GM12878 (cell line): ENCODE results near the gene ZFTA. TPM values are rescaled to one million over a fixed set of nuclear protein-coding genes. Genes with fewer than 3 reads are reported as not detected.

Source experiments
- ATAC-seq: fragments of 200-7000 bp; cut with Tn5 transposase; 3 replicates; pipeline ENCODE4 v1.9.1; 2020; ENCODE audit warnings: mild to moderate bottlenecking, moderate library complexity
- BruUV-seq: library from RNA; stranded (reverse); fragments of 400-500 nt; replicated peaks from 2 replicates; lab custom pipeline; 2021; lab: Mats Ljungman, UMichigan
- CTCF ChIA-PET: fragments of 300-600 bp; sonication (Branson Sonifier 250); formaldehyde crosslinking; extraction: SDS; loops from one replicate; lab custom pipeline; 2021; ENCODE audit warnings: inconsistent platforms; lab: Yijun Ruan, JAX
- POLR2A ChIA-PET: fragments of 350-600 bp; formaldehyde crosslinking; extraction: SDS; loops from one replicate; lab custom pipeline; 2021; ENCODE audit warnings: inconsistent platforms; lab: Charles Lee
- RAD21 ChIA-PET: fragments of 300-600 bp; sonication (Branson Sonifier 250); formaldehyde crosslinking; loops from one replicate; lab custom pipeline; 2023; ENCODE audit warnings: antibody characterized with exemption; ENCODE audit not compliant: unreplicated experiment; lab: Charles Lee
- SMC1A ChIA-PET: fragments of 300-600 bp; sonication (Branson Sonifier 250); formaldehyde crosslinking; loops from one replicate; lab custom pipeline; 2023; ENCODE audit not compliant: unreplicated experiment, uncharacterized antibody; lab: Charles Lee
- DNase-seq: peaks from one replicate; pipeline ENCODE4 v3.0.0-alpha.2; 2011; ENCODE audit warnings: low read depth, low spot score
- FAIRE-seq: peaks from 3 replicates; lab custom pipeline; 2011; peaks lifted over from hg19 to GRCh38; lab: Jason Lieb, UNC
- H2AFZ ChIP-seq: 2 replicates; pipeline ENCODE4 v1.6.0; 2011; ENCODE audit warnings: low read depth, low read length, control low read depth; ENCODE audit not compliant: control insufficient read depth
- H3K27ac ChIP-seq: 2 replicates; pipeline ENCODE4 v1.5.1; 2011; ENCODE audit warnings: control low read depth; ENCODE audit not compliant: control insufficient read depth, insufficient read depth
- H3K27me3 ChIP-seq, 2 experiments: replicated peaks in 1 of 2; 2 replicates each; pipeline versions ENCODE4 v1.6.0 to v1.6.1; 2011; ENCODE audit warnings: low read length in 1 of 2; ENCODE audit not compliant: control insufficient read depth in 2 of 2, insufficient read depth in 2 of 2
- H3K36me3 ChIP-seq, 2 experiments: 2 replicates each; pipeline ENCODE4 v1.5.1; 2011; ENCODE audit warnings: low read length in 1 of 2; ENCODE audit not compliant: control insufficient read depth in 2 of 2, insufficient read depth in 2 of 2
- H3K4me1 ChIP-seq: 2 replicates; pipeline ENCODE4 v1.6.1; 2011; ENCODE audit warnings: mild to moderate bottlenecking, low read length, moderate library complexity, mixed read lengths; ENCODE audit not compliant: control insufficient read depth, insufficient read depth
- H3K4me2 ChIP-seq: 2 replicates; pipeline ENCODE4 v1.6.0; 2011; ENCODE audit warnings: control low read depth; ENCODE audit not compliant: control insufficient read depth, insufficient read depth
- H3K4me3 ChIP-seq: fragments of 200-600 bp; sonication (generic); 2 replicates; pipeline ENCODE4 v1.5.1; 2016
- H3K79me2 ChIP-seq: 2 replicates; pipeline ENCODE4 v1.6.0; 2011; ENCODE audit warnings: low read length; ENCODE audit not compliant: control insufficient read depth, insufficient read depth
- H3K9ac ChIP-seq: 2 replicates; pipeline ENCODE4 v1.8.0; 2011; ENCODE audit warnings: low read length, control low read depth, mixed read lengths; ENCODE audit not compliant: control insufficient read depth, insufficient read depth
- H3K9me3 ChIP-seq: replicated peaks from 3 replicates; pipeline ENCODE4 v1.5.1; 2011; ENCODE audit warnings: mild to moderate bottlenecking, low read length; ENCODE audit not compliant: control insufficient read depth, insufficient read depth
- H4K20me1 ChIP-seq: 2 replicates; pipeline ENCODE4 v1.6.0; 2011; ENCODE audit not compliant: control insufficient read depth, insufficient read depth
- CREB1 ChIP-seq: IDR thresholded peaks from 2 replicates; pipeline ENCODE4 v1.6.1; 2012; ENCODE audit warnings: low read depth, mild to moderate bottlenecking, inconsistent platforms
- HDAC2 ChIP-seq: fragments of 200-600 bp; sonication (generic); IDR thresholded peaks from 2 replicates; pipeline ENCODE4 v1.6.1; 2017
- JUND ChIP-seq: IDR thresholded peaks from 2 replicates; pipeline ENCODE4 v1.6.1; 2012; ENCODE audit warnings: low read depth, mild to moderate bottlenecking, low read length, improper control_type of control experiment, moderate library complexity
- NR2C1 ChIP-seq: fragments of 450-650 bp; IDR thresholded peaks from 2 replicates; pipeline ENCODE4 v1.6.1; 2017; ENCODE audit warnings: antibody characterized with exemption, mild to moderate bottlenecking, moderate library complexity
- PAX8 ChIP-seq: fragments of 450-650 bp; IDR thresholded peaks from 2 replicates; pipeline ENCODE4 v1.6.1; 2017; ENCODE audit warnings: mild to moderate bottlenecking, moderate library complexity
- PML ChIP-seq: IDR thresholded peaks from 2 replicates; pipeline ENCODE4 v1.6.1; 2012; ENCODE audit warnings: low read length, inconsistent platforms
- RB1 ChIP-seq: fragments of 450-650 bp; formaldehyde crosslinking; IDR thresholded peaks from 2 replicates; pipeline ENCODE4 v1.6.1; 2017; ENCODE audit warnings: mild to moderate bottlenecking, borderline replicate concordance
- SP1 ChIP-seq: IDR thresholded peaks from one replicate; pipeline ENCODE4 v1.6.1; 2011; ENCODE audit warnings: low read depth, low read length
- TAF1 ChIP-seq: IDR thresholded peaks from 2 replicates; pipeline ENCODE4 v1.6.1; 2011; ENCODE audit warnings: mild to moderate bottlenecking, low read depth, low read length, borderline replicate concordance
- WGBS: methylation state at CpG from one replicate; pipeline ENCODE4 v1.1.6; 2016; ENCODE audit warnings: low lambda C conversion rate; ENCODE audit not compliant: insufficient replicate concordance, insufficient coverage; ENCODE audit errors: missing lambda C conversion rate; 5-methylcytosine and 5-hydroxymethylcytosine counted together
- in situ Hi-C: fragments of 300-500 bp; cut with MboI; formaldehyde crosslinking; loops from 9 replicates; pipeline ENCODE4 v1.14.3; 2018; ENCODE audit warnings: mixed read lengths
- intact Hi-C: fragments of 100-400 bp; cut with micrococcal nuclease; formaldehyde crosslinking; loops from one replicate; pipeline ENCODE4 v1.14.2; 2022; ENCODE audit not compliant: unreplicated experiment
- polyA plus RNA-seq, 11 experiments: library from polyadenylated mRNA; depleted of rRNA in 4 of 11; unstranded in 6 of 11; stranded (reverse) in 5 of 11; fragments of >200 nt; fragmentation: Nextera tagmentation in 4 of 11; fragmentation: Illumina TruSeq in 1 of 11; extraction: Ambion mirVana in 4 of 11; extraction: Trizol in 1 of 11; gene quantifications; 1 replicate in 1 of 11; 2 replicates in 10 of 11; pipeline versions ENCODE4 v1.2.1 to v1.2.3, GENCODE V29; 2011 to 2016; ENCODE audit warnings: inconsistent platforms in 2 of 11, missing spikeins in 2 of 11, low read depth in 1 of 11
- total RNA-seq, 4 experiments: library from RNA; depleted of rRNA in 3 of 4; stranded (reverse); fragments of >200 nt in 3 of 4; fragmentation: Illumina TruSeq in 1 of 4; extraction: Trizol in 1 of 4; gene quantifications; 2 replicates each; pipeline versions ENCODE4 v1.2.1 to v1.2.3, GENCODE V29; 2013 to 2021

ZFTA gene
- total and polyA plus RNA-seq, 10 of the 15 experiments (the other 5 are each of a cell fraction or from before 2014, with no cell fraction given), result 0.39 to 7.9 (median 2.2) TPM

DNA sequence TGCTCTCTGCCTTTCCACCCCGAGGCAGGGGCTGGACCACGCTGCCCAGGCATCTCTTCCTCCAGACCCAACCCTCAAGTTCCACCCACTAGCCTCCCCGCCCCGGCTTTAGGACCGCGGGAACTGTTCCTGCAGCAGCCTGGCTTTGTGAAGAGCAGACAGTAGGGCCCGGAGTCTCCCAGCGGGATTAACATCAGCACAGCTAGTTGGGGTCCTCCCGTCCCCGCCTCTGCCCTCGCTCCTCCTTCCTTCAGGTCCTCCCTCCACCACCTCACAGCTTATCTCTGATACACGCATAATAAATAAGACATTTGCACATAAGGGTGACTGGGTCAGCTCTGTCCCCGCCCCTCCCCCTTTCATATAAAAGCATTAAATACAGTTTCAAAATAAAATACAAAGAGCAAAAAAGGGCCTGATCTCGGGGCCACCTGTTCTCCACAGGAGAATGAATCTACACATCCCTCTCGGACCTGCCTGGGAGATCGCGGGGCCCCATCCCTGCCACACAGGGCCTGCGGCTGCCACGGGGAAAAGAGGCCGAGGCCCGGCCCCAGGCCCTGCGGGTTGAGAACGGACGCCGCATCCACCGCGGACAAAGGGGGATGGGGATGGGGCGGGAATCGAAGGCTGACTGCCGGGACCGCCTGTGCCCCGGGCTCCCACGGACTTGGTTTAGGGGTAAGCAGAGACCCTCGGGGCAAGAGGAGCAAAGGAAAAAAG, 6.5 kb downstream of the ZFTA start:
- no peak overlapping the region for H3K4me3 ChIP-seq
- H3K9ac ChIP-seq, result no peak overlapping the region
- intact Hi-C loops (no loop called here), in situ Hi-C loops (no loop called here)
- TF ChIP-seq HDAC2 (no peak), SP1 (no peak), PML (no peak), JUND (no peak), CREB1 (no peak), TAF1 (no peak), PAX8 (no peak), RB1 (no peak), NR2C1 (no peak)
- H3K36me3 ChIP-seq, result peaks cover 3% of the 10 kb centered on the region in 2 experiments; a peak in 2 of 4 replicates
- CTCF ChIA-PET, result interaction anchor here (0.6 kb wide), 1 partner anchor 24 kb away, joined by 3 read pairs; no protein-coding TSS in a partner anchor
- RAD21 ChIA-PET, result no interaction called here
- peaks cover 3% of the 10 kb centered on the region; the same call in 1 of the 2 replicates for H3K4me1 ChIP-seq
- TSS peak; percentile 57 for BruUV-seq
- H3K79me2 ChIP-seq, result no peaks in the 10 kb centered on the region; the same call in 1 of the 2 replicates
- H3K27ac ChIP-seq, result no peak overlapping the region
- peaks cover 5% of the 10 kb centered on the region; the same call in 1 of the 2 replicates for H4K20me1 ChIP-seq
- POLR2A ChIA-PET, result no interaction called here
- no peaks in the 10 kb centered on the region for H3K27me3 ChIP-seq
- SMC1A ChIA-PET, result interaction anchor here (0.9 kb wide), 1 partner anchor 24 kb away, joined by 4 read pairs; no protein-coding TSS in a partner anchor
- DNase-seq (no peak), ATAC-seq (no peak), FAIRE-seq (no peak)
- WGBS, result 94% methylated on average over 31 of the region's 34 CpGs
- no peak overlapping the region for H2AFZ ChIP-seq
- H3K9me3 ChIP-seq, result no peaks in the 10 kb centered on the region
- H3K4me2 ChIP-seq, result no peak overlapping the region
